ENCODE data around the gene COL6A2. TPM values are rescaled to one million over a fixed set of nuclear protein-coding genes. Genes with fewer than 3 reads are reported as not detected.
A peak's percentile ranks its signal among the peaks of the same experiment; 100 is the strongest.
"Not testable (repeated sequence)": the region's sequence is repeated elsewhere in the genome, so short reads cannot be mapped to it uniquely, and the experiment has no call there.

The COL6A2 gene
- total and polyA plus RNA-seq, 4 experiments from 2014 or later: 0.77 to 25.7 (median 11.6) TPM

GRCh38 chr21:46137908-46138307 lies 40.0 kb downstream of the COL6A2 start:
- POLR2A ChIA-PET (ENCODE audit: partially characterized antibody): no interaction called here
- H3K9me3 ChIP-seq (ENCODE audit: control insufficient read depth in 1 of 2, low read length in 2 of 2): no peaks in the 10 kb centered on the region
- no peak overlapping the region for H3K27ac ChIP-seq (ENCODE audit: low read depth, low read length)
- CTCF ChIA-PET (ENCODE audit: partially characterized antibody): no interaction called here
- Mint-ChIP-seq H3K4me1 (peaks cover 0 to 2% (median under 1%) of the 10 kb centered on the region in 4 donors), H3K9me3 (no peaks in the 10 kb centered on the region), H3K4me3 (no peak overlapping the region), H3K27ac (no peak overlapping the region), H3K36me3 (no peaks in the 10 kb centered on the region), H3K27me3 (peaks cover 0 to 8% of the 10 kb centered on the region in 2 donors)
- intact Hi-C loops (cut with micrococcal nuclease): no loop called here
- H3K4me1 ChIP-seq (ENCODE audit: insufficient read depth, low read length): no peaks in the 10 kb centered on the region
- no peaks in the 10 kb centered on the region for H3K36me3 ChIP-seq (ENCODE audit: insufficient read depth, low read length)
- no peaks in the 10 kb centered on the region for H3K27me3 ChIP-seq (ENCODE audit: insufficient read depth, low read length)
- DNase-seq: no peak
- H3K4me3 ChIP-seq (ENCODE audit: low read length in 2 of 2): no peak overlapping the region

- Histone ChIP-seq H3K4me3 (ENCODE audit: low read length in 2 of 2) (no peak overlapping the region), H3K27me3 (ENCODE audit: insufficient read depth, low read length) (no peaks in the 10 kb centered on the region), H3K9me3 (ENCODE audit: control insufficient read depth in 1 of 2, low read length in 2 of 2) (no peaks in the 10 kb centered on the region), H3K27ac (ENCODE audit: low read depth, low read length) (no peak overlapping the region), H3K36me3 (ENCODE audit: insufficient read depth, low read length) (no peaks in the 10 kb centered on the region), H3K4me1 (ENCODE audit: insufficient read depth, low read length) (no peaks in the 10 kb centered on the region)
- ChIA-PET POLR2A (ENCODE audit: partially characterized antibody) (no interaction called here), CTCF (ENCODE audit: partially characterized antibody) (no interaction called here)
- Mint-ChIP-seq H3K4me3 (no peak overlapping the region), H3K4me1 (peaks cover 0 to 2% (median 1%) of the 10 kb centered on the region in 4 donors), H3K9me3 (no peaks in the 10 kb centered on the region), H3K27me3 (peaks cover 0 to 8% of the 10 kb centered on the region in 2 donors), H3K36me3 (no peaks in the 10 kb centered on the region), H3K27ac (no peak overlapping the region)
- intact Hi-C loops (cut with micrococcal nuclease): no loop called here
- DNase-seq: peak in 1 of 5 donors; percentile 2
Observed at GRCh38 chr21:46138383-46138970, 40.6 kb downstream of the COL6A2 start.

GRCh38 chr21:46139686-46140085 lies 41.8 kb downstream of the COL6A2 start:
- Mint-ChIP-seq H3K4me1 (peaks cover 3 to 8% (median 4%) of the 10 kb centered on the region in 4 donors), H3K36me3 (no peaks in the 10 kb centered on the region), H3K9me3 (no peaks in the 10 kb centered on the region), H3K4me3 (no peak overlapping the region), H3K27me3 (peaks cover 0 to 8% of the 10 kb centered on the region in 2 donors), H3K27ac (no peak overlapping the region)
- CTCF ChIA-PET (ENCODE audit: partially characterized antibody): no interaction called here
- no peak overlapping the region for H3K4me3 ChIP-seq (ENCODE audit: low read length in 2 of 2)
- intact Hi-C loops (cut with micrococcal nuclease): no loop called here
- no peak overlapping the region for H3K27ac ChIP-seq (ENCODE audit: low read depth, low read length)
- H3K9me3 ChIP-seq (ENCODE audit: control insufficient read depth in 1 of 2, low read length in 2 of 2): no peaks in the 10 kb centered on the region
- H3K36me3 ChIP-seq (ENCODE audit: insufficient read depth, low read length): no peaks in the 10 kb centered on the region
- POLR2A ChIA-PET (ENCODE audit: partially characterized antibody): no interaction called here
- H3K4me1 ChIP-seq (ENCODE audit: insufficient read depth, low read length): peaks cover 5% of the 10 kb centered on the region
- peak in 1 of 5 donors; percentile 5 for DNase-seq
- no peaks in the 10 kb centered on the region for H3K27me3 ChIP-seq (ENCODE audit: insufficient read depth, low read length)

DNA sequence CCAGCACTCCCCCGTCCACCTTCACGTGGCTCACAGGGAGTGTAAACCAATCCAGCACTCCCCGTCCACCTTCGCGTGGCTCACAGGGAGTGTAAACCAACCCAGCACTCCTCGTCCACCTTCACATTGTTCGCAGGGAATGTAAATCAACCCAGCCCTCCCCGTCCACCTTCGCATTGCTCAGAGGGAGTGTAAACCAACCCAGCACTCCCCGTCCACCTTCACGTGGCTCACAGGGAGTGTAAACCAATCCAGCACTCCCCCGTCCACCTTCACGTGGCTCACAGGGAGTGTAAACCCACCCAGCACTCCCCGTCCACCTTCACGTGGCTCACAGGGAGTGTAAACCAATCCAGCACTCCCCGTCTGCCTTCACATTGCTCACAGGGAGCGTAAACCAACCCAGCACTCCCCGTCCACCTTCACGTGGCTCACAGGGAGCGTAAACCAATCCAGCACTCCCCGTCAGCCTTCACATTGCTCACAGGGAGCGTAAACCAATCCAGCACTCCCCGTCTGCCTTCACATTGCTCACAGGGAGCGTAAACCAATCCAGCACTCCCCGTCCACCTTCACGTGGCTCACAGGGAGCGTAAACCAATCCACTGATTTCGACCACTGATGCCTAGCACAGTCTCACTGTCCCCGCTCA lies 42.6 kb downstream of the COL6A2 start:
- H3K9me3 ChIP-seq (ENCODE audit: control insufficient read depth in 1 of 2, low read length in 2 of 2); POLR2A ChIA-PET (ENCODE audit: partially characterized antibody); H3K27me3 ChIP-seq (ENCODE audit: insufficient read depth, low read length); H3K4me3 ChIP-seq (ENCODE audit: low read length in 2 of 2); H3K27ac Mint-ChIP-seq; H3K36me3 Mint-ChIP-seq; H3K9me3 Mint-ChIP-seq; H3K36me3 ChIP-seq (ENCODE audit: insufficient read depth, low read length); H3K4me1 ChIP-seq (ENCODE audit: insufficient read depth, low read length); intact Hi-C loops (cut with micrococcal nuclease); H3K4me1 Mint-ChIP-seq; H3K27ac ChIP-seq (ENCODE audit: low read depth, low read length); H3K27me3 Mint-ChIP-seq; CTCF ChIA-PET (ENCODE audit: partially characterized antibody): not testable (repeated sequence)
- peak in 1 of 5 donors; percentile 7 for DNase-seq
- H3K4me3 Mint-ChIP-seq: peak overlapping the region in 1 of 8 donors; percentile 3

- no peak overlapping the region for H3K4me3 Mint-ChIP-seq
- Histone ChIP-seq H3K9me3 (ENCODE audit: control insufficient read depth in 1 of 2, low read length in 2 of 2) (no peaks in the 10 kb centered on the region), H3K4me3 (ENCODE audit: low read length in 2 of 2) (no peak overlapping the region), H3K4me1 (ENCODE audit: insufficient read depth, low read length) (peaks cover 5% of the 10 kb centered on the region), H3K36me3 (ENCODE audit: insufficient read depth, low read length) (no peaks in the 10 kb centered on the region), H3K27me3 (ENCODE audit: insufficient read depth, low read length) (no peaks in the 10 kb centered on the region), H3K27ac (ENCODE audit: low read depth, low read length) (no peak overlapping the region)
- peaks cover 4 to 8% (median 5%) of the 10 kb centered on the region in 4 donors for H3K4me1 Mint-ChIP-seq
- intact Hi-C loops (cut with micrococcal nuclease): loop anchor here (2.0 kb wide), 1 partner anchor 43 kb away; the partner anchor contains the start of gene SPATC1L
- DNase-seq: peak in 1 of 5 donors; percentile 20
- H3K9me3 Mint-ChIP-seq: no peaks in the 10 kb centered on the region
- POLR2A ChIA-PET (ENCODE audit: partially characterized antibody): interaction anchor here (0.7 kb wide), 1 partner anchor 502 kb away, joined by 4 read pairs; no protein-coding TSS in a partner anchor
- H3K27me3 Mint-ChIP-seq: peaks cover 0 to 2% of the 10 kb centered on the region in 2 donors
- CTCF ChIA-PET (ENCODE audit: partially characterized antibody): interaction anchor here (1.4 to 2.4 kb wide), 6 partner anchors 12 to 184 kb away, joined by 3 to 19 read pairs (median 8); partner anchors contain the start of genes FTCD, MCM3AP and YBEY
- H3K36me3 Mint-ChIP-seq: no peaks in the 10 kb centered on the region
- H3K27ac Mint-ChIP-seq: no peak overlapping the region
Observed at GRCh38 chr21:46141767-46142581, 44.1 kb downstream of the COL6A2 start.

GRCh38 chr21:46142582-46143473 lies 44.9 kb downstream of the COL6A2 start:
- Histone ChIP-seq H3K36me3 (ENCODE audit: insufficient read depth, low read length) (no peaks in the 10 kb centered on the region), H3K9me3 (ENCODE audit: control insufficient read depth in 1 of 2, low read length in 2 of 2) (no peaks in the 10 kb centered on the region), H3K4me1 (ENCODE audit: insufficient read depth, low read length) (peaks cover 5% of the 10 kb centered on the region), H3K4me3 (ENCODE audit: low read length in 2 of 2) (no peak overlapping the region), H3K27me3 (ENCODE audit: insufficient read depth, low read length) (no peaks in the 10 kb centered on the region), H3K27ac (ENCODE audit: low read depth, low read length) (no peak overlapping the region)
- H3K4me3 Mint-ChIP-seq: peak overlapping the region in 1 of 8 donors; percentile 54
- H3K4me1 Mint-ChIP-seq: peaks cover 4 to 8% (median 5%) of the 10 kb centered on the region in 4 donors
- peak in 3 of 5 donors; percentile 22 to 36 (median 25) for DNase-seq
- H3K27me3 Mint-ChIP-seq: peaks cover 0 to 2% of the 10 kb centered on the region in 2 donors
- H3K9me3 Mint-ChIP-seq: no peaks in the 10 kb centered on the region
- H3K27ac Mint-ChIP-seq: peak overlapping the region in 2 of 7 donors; percentile 19 to 85
- H3K36me3 Mint-ChIP-seq: no peaks in the 10 kb centered on the region
- CTCF ChIA-PET (ENCODE audit: partially characterized antibody): interaction anchor here (0.6 to 2.4 kb wide), 30 partner anchors 11 to 519 kb away, joined by 3 to 19 read pairs (median 4); partner anchors contain the start of genes FTCD, MCM3AP, PRMT2 and YBEY
- POLR2A ChIA-PET (ENCODE audit: partially characterized antibody): interaction anchor here (0.7 to 2.0 kb wide), 9 partner anchors 10 to 501 kb away, joined by 3 to 5 read pairs (median 4); partner anchors contain the start of genes LSS and YBEY
- intact Hi-C loops (cut with micrococcal nuclease): loop anchor here (1.0 to 2.0 kb wide), 4 partner anchors 42 to 181 kb away; partner anchors contain the start of genes PCNT, SPATC1L and YBEY
